Measurements from ENCODE around the gene EML1.

The EML1 gene

GRCh38 chr14:99968191-99968920 is 175.1 kb downstream of the EML1 start:
- peak; percentile 88 for DNase-seq (ENCODE audit: low spot score)

DNA sequence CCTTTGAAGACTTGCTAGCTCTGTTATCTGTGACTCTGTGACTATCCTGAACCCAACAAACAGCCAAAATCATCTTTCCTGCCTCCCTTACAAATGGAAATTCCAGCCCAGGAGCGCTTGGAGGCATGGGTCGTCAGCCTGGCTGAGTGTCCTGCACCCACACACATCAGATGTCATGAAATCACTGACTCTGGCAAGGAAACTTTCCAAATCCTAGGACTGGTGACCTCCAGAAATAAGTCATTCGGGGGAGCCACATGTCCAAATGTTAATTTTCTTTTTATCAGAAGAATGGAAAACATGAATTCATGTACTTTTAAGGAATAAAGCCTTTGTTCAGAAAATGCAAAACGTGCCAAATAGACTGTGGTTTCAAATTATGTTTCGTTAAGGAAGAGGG is 175.7 kb downstream of the EML1 start:
- no peak for DNase-seq (ENCODE audit: low spot score)

DNA sequence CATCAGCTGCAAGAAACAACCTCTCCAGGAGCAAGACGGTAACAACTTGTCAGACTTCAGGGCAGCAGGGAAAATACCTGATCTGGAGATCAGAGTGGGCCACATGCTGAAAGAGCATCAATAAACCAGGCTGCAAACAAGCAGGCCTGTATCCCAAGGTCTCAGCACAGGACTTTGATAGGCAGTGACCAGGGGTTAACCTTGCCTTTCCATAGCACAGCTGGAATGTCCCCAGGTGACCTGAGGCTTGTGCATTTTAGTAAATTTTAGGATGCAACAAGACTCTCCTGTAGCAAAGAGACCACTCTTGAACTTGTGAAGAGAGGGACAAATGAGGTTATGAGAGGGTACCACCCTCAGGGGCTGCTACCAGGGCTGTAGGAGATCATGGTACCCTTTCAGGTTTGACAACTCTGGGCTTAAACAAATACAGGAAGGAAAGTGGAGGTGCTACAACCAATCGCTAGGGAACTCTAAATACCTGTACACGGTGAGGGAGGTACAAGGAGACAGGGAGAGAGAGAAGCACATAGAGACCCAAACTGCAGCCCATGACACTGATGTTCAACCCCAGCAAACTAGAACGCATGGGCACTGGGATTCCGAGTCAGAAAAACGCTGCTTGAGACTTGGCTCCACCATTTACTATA is 176.6 kb downstream of the EML1 start:
- DNase-seq (ENCODE audit: low spot score) = no peak

DNA sequence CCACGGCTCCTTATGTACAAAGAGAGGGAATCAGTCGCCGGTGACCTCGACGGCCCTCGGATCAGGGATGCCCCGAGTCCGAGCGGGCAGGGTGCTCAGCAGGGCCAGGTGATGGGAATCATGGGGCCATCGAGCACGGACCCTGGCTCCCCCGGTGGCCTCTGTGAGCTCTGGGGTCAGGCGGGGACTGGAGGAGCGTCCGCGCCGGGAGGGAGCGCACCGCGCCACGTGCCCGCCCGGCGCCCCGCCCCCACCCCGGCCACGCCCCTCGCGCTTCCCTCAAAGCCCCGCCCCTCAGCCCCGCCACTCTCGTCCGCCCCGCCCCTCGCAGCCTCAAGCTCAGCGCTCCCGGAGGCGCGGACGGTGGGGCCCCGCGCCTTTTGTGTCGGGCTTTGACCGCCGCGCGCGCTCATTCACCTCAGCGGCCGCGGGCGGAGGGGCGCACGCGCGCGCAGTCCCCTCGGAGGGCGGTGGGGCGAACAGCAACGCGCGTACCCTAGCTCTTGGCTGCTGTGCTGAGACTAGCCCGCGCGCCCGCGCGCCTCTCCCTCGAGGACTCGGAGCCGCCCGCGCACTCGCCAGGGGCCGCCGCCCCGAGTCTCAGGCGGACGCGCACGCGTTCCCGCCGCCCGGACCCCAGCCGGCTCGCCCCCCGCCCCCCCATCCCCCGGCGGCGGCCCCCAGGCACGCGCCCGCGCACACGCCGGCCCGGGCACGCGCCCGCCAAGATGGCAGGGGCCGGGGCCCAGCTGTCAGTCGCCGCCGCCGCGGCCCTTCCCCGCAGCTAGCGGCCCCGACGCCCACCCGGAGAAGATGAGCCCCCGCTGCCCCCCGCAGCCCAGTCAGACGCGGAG is 178.1 kb downstream of the EML1 start:
- peak; percentile 96 for DNase-seq (ENCODE audit: low spot score)

DNA sequence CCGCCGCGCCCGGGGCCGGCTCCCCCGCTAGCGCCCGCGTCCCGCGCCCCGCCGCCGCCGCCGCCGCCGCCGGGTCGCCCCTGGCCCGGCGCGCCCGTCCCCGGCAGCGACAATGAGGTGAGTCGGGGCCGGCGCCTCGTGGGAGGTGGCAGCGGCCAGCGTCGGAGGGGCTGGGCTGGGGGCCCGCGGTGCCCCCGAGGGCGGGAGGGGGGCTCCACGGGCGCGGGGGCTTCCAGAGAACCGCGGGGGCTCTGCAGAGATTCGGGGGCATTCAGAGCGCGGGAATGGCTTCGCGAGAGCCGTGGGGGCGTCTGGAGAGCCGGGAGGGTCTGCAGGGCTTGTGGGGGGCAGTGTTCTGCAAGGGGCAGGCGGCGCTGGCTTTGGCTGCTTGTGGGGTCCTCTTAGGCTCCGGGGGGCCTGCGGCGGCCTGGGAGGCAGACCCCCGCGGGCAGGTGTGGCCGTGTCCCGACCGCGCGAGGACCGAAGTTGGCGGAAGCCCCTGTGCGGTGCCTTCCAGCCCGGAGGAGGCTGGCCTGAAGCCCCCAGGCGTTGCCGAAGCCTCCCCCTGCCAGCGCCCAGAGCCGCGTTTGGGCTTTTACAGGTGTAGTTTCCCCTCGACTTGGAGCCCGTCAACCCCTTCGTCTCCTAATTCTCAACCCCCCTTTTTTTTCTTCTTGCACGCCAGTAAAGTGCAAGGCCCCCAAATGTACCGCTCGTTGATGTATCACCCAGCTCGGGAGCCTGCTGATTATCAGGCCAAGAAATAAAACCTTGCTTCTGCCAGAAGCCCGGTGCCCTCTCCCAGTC is 178.9 kb downstream of the EML1 start:
- peak; percentile 36 for DNase-seq (ENCODE audit: low spot score)

GRCh38 chr14:99972748-99973466 is 179.7 kb downstream of the EML1 start:
- DNase-seq (ENCODE audit: low spot score) = no peak

GRCh38 chr14:99975190-99975589 is 182.0 kb downstream of the EML1 start:
- DNase-seq (ENCODE audit: low spot score) = no peak

GRCh38 chr14:99976021-99976420 is 182.8 kb downstream of the EML1 start:
- no peak for DNase-seq (ENCODE audit: low spot score)

GRCh38 chr14:99976681-99977080 is 183.5 kb downstream of the EML1 start:
- DNase-seq (ENCODE audit: low spot score) = no peak

- no peak for DNase-seq (ENCODE audit: low spot score)
Observed at GRCh38 chr14:99980299-99980698, 187.1 kb downstream of the EML1 start.

- DNase-seq (ENCODE audit: low spot score) = no peak
Observed at GRCh38 chr14:99981806-99982205, 188.6 kb downstream of the EML1 start.

- DNase-seq (ENCODE audit: low spot score) = peak; percentile 79
Observed at GRCh38 chr14:99982537-99983250, 189.5 kb downstream of the EML1 start.

GRCh38 chr14:99983251-99984015 is 190.2 kb downstream of the EML1 start:
- DNase-seq (ENCODE audit: low spot score) = no peak

DNA sequence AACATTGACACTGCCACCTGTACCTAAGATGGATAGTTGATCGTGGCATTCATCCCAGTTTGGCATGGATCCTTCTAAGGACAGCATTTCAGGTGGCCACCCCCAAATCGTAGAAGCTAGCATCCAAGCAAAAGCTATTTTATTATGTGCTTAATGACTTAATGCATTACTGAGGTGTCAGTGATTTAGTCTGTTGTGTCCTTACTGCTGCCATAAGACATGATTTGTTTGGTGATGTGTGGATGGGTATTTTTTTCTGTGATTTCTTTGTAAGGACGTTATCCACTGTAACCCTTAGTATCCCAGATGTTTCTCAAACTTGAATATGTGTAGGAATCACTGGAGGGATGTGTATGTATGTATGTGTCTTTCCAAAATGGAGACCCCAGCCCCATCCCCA is 190.8 kb downstream of the EML1 start:
- no peak for DNase-seq (ENCODE audit: low spot score)

DNA sequence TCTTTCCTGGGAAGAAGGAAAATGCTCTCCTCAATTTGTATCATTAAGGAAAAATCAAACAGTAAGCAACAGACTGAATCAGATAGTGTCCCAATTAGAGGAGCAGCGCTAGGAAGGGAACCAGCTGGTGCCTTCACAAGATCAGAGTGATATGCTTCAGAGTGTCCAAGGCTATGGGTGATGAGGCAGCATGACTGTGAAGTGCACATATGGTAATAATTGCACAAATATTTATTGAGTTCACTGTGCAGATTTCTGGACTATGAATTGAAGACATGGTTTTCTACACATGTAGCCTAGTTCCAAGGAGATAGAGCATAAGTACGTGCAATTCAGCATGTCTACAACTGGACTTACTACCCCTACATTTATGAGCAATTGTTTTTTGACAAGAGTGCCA is 193.2 kb downstream of the EML1 start:
- DNase-seq (ENCODE audit: low spot score) = peak; percentile 65

DNA sequence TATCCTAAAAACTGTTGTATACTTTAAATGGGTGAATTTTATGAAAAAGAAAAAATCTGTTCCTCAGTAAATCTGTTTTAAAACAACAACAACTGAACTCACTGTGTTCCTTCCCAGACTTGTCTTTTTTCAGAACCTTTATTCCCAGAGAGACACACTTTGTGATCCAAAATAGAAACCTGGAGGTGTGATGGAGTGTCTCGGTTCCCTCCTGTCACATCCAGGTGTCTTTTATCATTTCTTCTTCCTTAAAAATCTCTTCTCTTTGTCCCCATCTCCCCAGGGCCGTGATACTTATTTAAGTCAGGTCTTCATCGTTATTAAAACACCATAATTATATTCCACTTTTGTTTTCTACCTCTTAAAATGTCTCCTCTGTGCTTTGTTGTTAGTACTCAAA is 195.8 kb downstream of the EML1 start:
- no peak for DNase-seq (ENCODE audit: low spot score)

DNA sequence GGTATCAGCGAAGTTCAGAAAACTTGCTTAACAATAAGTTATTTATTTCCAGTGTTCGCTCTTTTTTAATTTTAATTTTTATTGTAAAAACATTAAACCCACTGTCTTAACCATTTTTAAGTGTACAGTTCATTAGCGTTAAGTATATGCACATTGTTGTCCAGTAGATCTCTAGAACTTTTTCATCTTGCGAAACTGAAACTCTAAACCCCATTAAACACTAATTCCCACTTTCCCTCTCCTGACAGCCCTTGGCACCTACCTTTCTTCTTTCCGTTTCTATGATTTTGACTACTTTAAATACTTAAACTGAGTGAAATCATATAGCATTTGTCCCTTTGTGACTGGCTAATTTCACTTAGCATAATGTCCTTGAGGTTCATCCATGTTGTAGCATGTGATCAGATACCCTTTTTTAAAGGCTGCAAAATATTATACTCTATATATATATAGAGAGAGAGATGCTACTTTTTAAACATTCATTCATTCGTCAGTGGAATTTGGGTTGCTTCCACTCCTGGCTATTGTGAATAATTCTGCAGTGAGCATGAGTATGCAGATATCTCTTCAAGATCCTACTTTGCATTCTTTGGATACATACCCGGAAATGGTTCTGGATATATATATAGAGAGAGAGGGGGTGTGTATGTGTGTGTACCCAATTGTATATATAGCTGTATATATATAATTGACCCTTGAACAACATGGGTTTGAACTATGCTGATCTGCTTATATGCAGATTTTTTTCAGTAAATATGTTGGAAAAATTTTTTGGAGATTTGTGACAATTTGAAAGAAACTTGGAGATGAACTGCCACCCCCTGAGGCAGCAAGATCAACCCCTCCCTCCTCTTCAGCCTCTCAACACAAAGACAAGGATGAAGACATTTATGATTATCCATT is 197.3 kb downstream of the EML1 start:
- DNase-seq (ENCODE audit: low spot score) = no peak

DNA sequence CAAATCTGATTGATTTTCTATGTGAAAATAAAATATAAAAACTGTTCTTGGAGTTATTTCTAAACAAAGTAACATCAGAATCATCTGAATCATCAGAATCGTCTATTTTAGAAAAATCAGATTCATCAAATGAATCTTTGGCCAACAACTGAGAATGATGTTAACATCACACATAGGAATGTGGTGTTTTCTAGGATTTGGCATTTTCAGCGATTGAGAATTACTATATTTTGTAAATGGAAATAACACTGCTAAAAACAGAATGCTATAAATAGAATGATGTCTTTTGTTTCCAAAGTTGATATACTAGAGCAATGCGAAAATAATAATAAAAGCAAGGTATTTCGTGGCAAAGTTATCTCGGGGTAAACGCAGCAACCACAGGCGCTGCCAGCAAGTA is 198.1 kb downstream of the EML1 start:
- no peak for DNase-seq (ENCODE audit: low spot score)

Data from AG20443 (cell line).